ENCODE measurements around the gene CLDND2. TPM values are rescaled to one million over a fixed set of nuclear protein-coding genes. Genes with fewer than 3 reads are reported as not detected.

Gene CLDND2
- total and polyA plus RNA-seq, 10 of the 15 experiments (the other 5 are each of a cell fraction or from before 2014, with no cell fraction given), result 0.24 to 7.1 (median 1.8) TPM; not detected in 1

DNA sequence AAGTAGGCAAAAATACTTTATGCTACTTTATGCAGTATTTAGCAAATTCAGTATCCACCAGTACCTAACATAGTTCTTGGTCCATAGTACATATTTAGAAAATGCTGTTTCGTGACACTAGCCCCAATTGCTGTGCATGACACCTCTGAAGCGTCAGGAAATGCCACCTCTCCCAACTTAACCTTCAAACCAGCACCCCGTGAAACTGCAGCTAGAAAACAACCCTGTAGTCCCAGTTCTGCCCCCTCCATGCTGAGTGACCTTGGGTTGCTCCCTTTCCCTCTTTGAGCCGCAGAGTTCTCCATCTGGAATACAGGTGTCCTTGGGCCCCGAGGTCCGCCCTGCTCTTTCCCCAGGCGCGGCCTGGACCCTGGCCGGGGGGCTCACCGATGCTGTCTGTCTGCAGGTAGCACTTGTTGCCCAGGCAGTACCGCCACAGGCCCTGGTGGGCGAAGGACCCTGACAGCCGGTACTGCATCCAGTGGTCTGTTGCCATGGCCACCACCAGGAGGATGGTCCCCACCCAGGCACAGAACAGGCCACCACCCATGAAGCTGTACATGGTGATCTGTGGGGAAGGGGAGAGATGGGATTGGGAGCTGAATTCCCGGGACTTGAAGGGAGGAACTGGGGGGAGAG is 18.2 kb upstream of the CLDND2 start:
- H2AFZ ChIP-seq (ENCODE audit: control insufficient read depth, low read depth, low read length), result no peak overlapping the region
- no peak for ATAC-seq
- ChIA-PET CTCF (interaction anchor here (0.8 kb wide), 1 partner anchor 30 kb away, joined by 3 read pairs; the partner anchor contains the start of gene SIGLEC10), POLR2A (interaction anchor here (1.0 kb wide), 1 partner anchor 30 kb away, joined by 3 read pairs; the partner anchor contains the start of gene SIGLEC10), RAD21 (ENCODE audit: unreplicated experiment) (no interaction called here), SMC1A (ENCODE audit: uncharacterized antibody, unreplicated experiment) (no interaction called here)
- H3K27me3 ChIP-seq (replicated peaks in 1 of 2; ENCODE audit: control insufficient read depth in 2 of 2, insufficient read depth in 2 of 2, low read length in 1 of 2), result no peaks in the 10 kb centered on the region
- H3K4me2 ChIP-seq (ENCODE audit: control insufficient read depth, insufficient read depth), result no peak overlapping the region
- intact Hi-C loops (cut with micrococcal nuclease; ENCODE audit: unreplicated experiment) (no loop called here), in situ Hi-C loops (cut with MboI) (loop anchor here (25.0 kb wide), 1 partner anchor 1150 kb away; the partner anchor contains the start of gene ZNF808)
- no peak overlapping the region for H3K9ac ChIP-seq (ENCODE audit: control insufficient read depth, insufficient read depth, low read length)
- 65% methylated on average over 14 of the region's 14 CpGs for WGBS (ENCODE audit: insufficient coverage, insufficient replicate concordance, low lambda C conversion rate, missing lambda C conversion rate)
- no peak overlapping the region for H3K27ac ChIP-seq (ENCODE audit: control insufficient read depth, insufficient read depth)
- H3K79me2 ChIP-seq (ENCODE audit: control insufficient read depth, insufficient read depth, low read length), result no peaks in the 10 kb centered on the region
- no peaks in the 10 kb centered on the region for H4K20me1 ChIP-seq (ENCODE audit: control insufficient read depth, insufficient read depth)
- H3K4me3 ChIP-seq, result no peak overlapping the region
- no peak for FAIRE-seq
- peaks cover 9% of the 10 kb centered on the region for H3K4me1 ChIP-seq (ENCODE audit: control insufficient read depth, insufficient read depth, low read length)
- no peak for DNase-seq (ENCODE audit: low read depth, low spot score)
- BruUV-seq (replicated peaks), result no TSS peak
- no peaks in the 10 kb centered on the region for H3K36me3 ChIP-seq (ENCODE audit: control insufficient read depth in 2 of 2, insufficient read depth in 2 of 2, low read length in 1 of 2)
- no peaks in the 10 kb centered on the region for H3K9me3 ChIP-seq (replicated peaks; ENCODE audit: control insufficient read depth, insufficient read depth, low read length)
- TF ChIP-seq POLR2AphosphoS2 (IDR thresholded peaks at IDR 0.05; ENCODE audit: low read depth, low read length), result no peak
- TF ChIP-seq KDM1A (IDR thresholded peaks at IDR 0.05; ENCODE audit: borderline replicate concordance), result no peak
- no peak for TF ChIP-seq KLF5 (IDR thresholded peaks at IDR 0.05; ENCODE audit: partially characterized antibody)
- TF ChIP-seq YY1 (IDR thresholded peaks at IDR 0.05; ENCODE audit: low read depth, low read length), result no peak
- no peak for TF ChIP-seq HDAC2 (IDR thresholded peaks at IDR 0.05)
- TF ChIP-seq HDGF (IDR thresholded peaks at IDR 0.05), result no peak
- TF ChIP-seq RAD21 (IDR thresholded peaks at IDR 0.05; ENCODE audit: insufficient read depth, low read depth, low read length), result no peak
- TF ChIP-seq GABPA (IDR thresholded peaks at IDR 0.05; ENCODE audit: low read depth), result no peak
- TF ChIP-seq, protein P1, sequence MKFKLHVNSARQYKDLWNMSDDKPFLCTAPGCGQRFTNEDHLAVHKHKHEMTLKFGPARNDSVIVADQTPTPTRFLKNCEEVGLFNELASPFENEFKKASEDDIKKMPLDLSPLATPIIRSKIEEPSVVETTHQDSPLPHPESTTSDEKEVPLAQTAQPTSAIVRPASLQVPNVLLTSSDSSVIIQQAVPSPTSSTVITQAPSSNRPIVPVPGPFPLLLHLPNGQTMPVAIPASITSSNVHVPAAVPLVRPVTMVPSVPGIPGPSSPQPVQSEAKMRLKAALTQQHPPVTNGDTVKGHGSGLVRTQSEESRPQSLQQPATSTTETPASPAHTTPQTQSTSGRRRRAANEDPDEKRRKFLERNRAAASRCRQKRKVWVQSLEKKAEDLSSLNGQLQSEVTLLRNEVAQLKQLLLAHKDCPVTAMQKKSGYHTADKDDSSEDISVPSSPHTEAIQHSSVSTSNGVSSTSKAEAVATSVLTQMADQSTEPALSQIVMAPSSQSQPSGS (IDR thresholded peaks at IDR 0.05; ENCODE audit: low read length), result no peak
- TF ChIP-seq, protein P2, sequence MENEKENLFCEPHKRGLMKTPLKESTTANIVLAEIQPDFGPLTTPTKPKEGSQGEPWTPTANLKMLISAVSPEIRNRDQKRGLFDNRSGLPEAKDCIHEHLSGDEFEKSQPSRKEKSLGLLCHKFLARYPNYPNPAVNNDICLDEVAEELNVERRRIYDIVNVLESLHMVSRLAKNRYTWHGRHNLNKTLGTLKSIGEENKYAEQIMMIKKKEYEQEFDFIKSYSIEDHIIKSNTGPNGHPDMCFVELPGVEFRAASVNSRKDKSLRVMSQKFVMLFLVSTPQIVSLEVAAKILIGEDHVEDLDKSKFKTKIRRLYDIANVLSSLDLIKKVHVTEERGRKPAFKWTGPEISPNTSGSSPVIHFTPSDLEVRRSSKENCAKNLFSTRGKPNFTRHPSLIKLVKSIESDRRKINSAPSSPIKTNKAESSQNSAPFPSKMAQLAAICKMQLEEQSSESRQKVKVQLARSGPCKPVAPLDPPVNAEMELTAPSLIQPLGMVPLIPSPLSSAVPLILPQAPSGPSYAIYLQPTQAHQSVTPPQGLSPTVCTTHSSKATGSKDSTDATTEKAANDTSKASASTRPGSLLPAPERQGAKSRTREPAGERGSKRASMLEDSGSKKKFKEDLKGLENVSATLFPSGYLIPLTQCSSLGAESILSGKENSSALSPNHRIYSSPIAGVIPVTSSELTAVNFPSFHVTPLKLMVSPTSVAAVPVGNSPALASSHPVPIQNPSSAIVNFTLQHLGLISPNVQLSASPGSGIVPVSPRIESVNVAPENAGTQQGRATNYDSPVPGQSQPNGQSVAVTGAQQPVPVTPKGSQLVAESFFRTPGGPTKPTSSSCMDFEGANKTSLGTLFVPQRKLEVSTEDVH (IDR thresholded peaks at IDR 0.05; ENCODE audit: low read depth, partially characterized antibody), result no peak
- TF ChIP-seq FOS (IDR thresholded peaks at IDR 0.05; ENCODE audit: borderline replicate concordance, extremely low read depth, insufficient read length), result no peak
- TF ChIP-seq CUX1 (IDR thresholded peaks at IDR 0.05; ENCODE audit: insufficient replicate concordance, low read depth, low read length), result no peak
- TF ChIP-seq SUPT20H (IDR thresholded peaks at IDR 0.05; ENCODE audit: borderline replicate concordance, control insufficient read depth, low read depth, low read length), result no peak
- TF ChIP-seq EED (IDR thresholded peaks at IDR 0.05; ENCODE audit: low read depth), result no peak
